Esophagus squamous epithelium (tissue), 5 donors: ENCODE measurements around the gene SLC35E3. TPM values are rescaled to one million over a fixed set of nuclear protein-coding genes. Genes with fewer than 3 reads are reported as not detected.

Experiments used
- DNase-seq: peaks from one replicate; lab custom pipeline; 2025; lab: John Stamatoyannopoulos, UW
- H3K27ac ChIP-seq, 4 donors: fragments of 200-600 bp; sonication (generic); one replicate each; pipeline ENCODE4 v1.5.1; 2016 to 2019; ENCODE audit warnings: mild to moderate bottlenecking in 1 of 4
- H3K27me3 ChIP-seq, 4 donors: fragments of 200-600 bp; sonication (generic); 1 replicate in 3 of 4; 2 replicates in 1 of 4; pipeline versions ENCODE4 v1.5.1 to v1.6.0; 2017 to 2021; ENCODE audit warnings: antibody characterized with exemption in 1 of 4
- H3K36me3 ChIP-seq, 3 donors: fragments of 200-600 bp; sonication (generic); one replicate each; pipeline ENCODE4 v1.5.1; 2016 to 2019
- H3K4me1 ChIP-seq, 3 donors: fragments of 200-600 bp; sonication (generic); one replicate each; pipeline ENCODE4 v1.5.1; 2017 to 2019
- H3K4me3 ChIP-seq, 4 donors: fragments of 200-600 bp; sonication (generic); 1 replicate in 3 of 4; 2 replicates in 1 of 4; pipeline ENCODE4 v1.5.1; 2016 to 2019; ENCODE audit warnings: mild to moderate bottlenecking in 2 of 4, moderate library complexity in 1 of 4
- H3K9me3 ChIP-seq, 3 donors: fragments of 200-600 bp; sonication (generic); one replicate each; pipeline ENCODE4 v1.5.1; 2016 to 2019
- POLR2A ChIP-seq, 4 donors: fragments of 450-650 bp; IDR thresholded peaks; one replicate each; pipeline ENCODE4 v1.6.1; 2017; ENCODE audit warnings: antibody characterized with exemption in 4 of 4, mild to moderate bottlenecking in 4 of 4, moderate library complexity in 3 of 4
- WGBS, 2 donors: methylation state at CpG; one replicate each; pipeline ENCODE4 v1.1.5; 2018; 5-methylcytosine and 5-hydroxymethylcytosine counted together
- intact Hi-C: fragments of 100-400 bp; cut with DNase I; formaldehyde crosslinking; loops from one replicate; pipeline ENCODE4 v1.15.0; 2022
- total RNA-seq, 4 donors: library from RNA; depleted of rRNA; stranded (reverse); fragments of >200 nt; gene quantifications; one replicate each; pipeline ENCODE4 v1.1.0, GENCODE V29; 2016
- TF ChIP-seq, protein P1 (sequence below), 6 experiments: fragments of 450-650 bp in 4 of 6; fragments of 200-600 bp in 2 of 6; sonication (generic) in 2 of 6; IDR thresholded peaks; one replicate each; pipeline ENCODE4 v1.5.1; 2016 to 2019; ENCODE audit warnings: antibody characterized with exemption in 6 of 6, mild to moderate bottlenecking in 4 of 6, moderate library complexity in 4 of 6
- donor health status: DM: yes; HTN: yes; CAD: no.

Gene SLC35E3
- total RNA-seq, 4 donors from 2014 or later = 2.2 to 8.5 (median 4.6) TPM

DNA sequence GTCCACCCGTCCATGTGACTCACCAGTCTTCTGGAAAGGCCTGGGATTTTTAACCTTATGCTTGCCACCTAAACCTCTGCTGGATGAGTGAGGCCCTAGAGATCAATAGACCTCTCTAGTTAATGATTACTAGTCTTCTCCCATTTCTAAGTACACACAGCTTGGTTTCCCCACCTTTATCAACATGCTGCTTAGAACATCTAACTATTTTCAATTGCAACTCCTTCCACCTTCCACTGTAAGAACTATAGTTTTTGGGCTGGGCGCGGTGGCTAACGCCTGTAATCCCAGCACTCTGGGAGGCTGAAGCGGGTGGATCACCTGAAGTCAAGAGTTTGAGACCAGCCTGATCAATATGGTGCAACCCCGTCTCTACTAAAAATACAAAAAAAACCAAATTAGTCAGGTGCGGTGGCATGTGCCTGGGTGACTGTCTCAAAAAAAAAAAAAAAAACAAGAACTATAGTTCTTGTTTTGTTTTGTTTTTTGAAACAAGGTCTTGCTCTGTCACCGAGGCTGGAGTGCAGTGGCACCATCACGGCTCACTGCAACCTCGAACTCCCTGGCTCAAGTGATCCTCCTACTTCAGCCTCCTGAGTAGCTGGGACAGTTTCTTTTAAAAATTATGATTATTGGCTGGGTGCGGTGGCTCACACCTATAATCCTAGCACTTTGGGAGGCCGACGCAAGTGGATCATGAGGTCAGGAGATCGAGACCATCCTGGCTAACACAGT, 43.3 kb downstream of the SLC35E3 start:
- no peak for TF ChIP-seq POLR2A (IDR thresholded peaks at IDR 0.05)
- TF ChIP-seq, protein P1, sequence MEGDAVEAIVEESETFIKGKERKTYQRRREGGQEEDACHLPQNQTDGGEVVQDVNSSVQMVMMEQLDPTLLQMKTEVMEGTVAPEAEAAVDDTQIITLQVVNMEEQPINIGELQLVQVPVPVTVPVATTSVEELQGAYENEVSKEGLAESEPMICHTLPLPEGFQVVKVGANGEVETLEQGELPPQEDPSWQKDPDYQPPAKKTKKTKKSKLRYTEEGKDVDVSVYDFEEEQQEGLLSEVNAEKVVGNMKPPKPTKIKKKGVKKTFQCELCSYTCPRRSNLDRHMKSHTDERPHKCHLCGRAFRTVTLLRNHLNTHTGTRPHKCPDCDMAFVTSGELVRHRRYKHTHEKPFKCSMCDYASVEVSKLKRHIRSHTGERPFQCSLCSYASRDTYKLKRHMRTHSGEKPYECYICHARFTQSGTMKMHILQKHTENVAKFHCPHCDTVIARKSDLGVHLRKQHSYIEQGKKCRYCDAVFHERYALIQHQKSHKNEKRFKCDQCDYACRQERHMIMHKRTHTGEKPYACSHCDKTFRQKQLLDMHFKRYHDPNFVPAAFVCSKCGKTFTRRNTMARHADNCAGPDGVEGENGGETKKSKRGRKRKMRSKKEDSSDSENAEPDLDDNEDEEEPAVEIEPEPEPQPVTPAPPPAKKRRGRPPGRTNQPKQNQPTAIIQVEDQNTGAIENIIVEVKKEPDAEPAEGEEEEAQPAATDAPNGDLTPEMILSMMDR (IDR thresholded peaks at IDR 0.05) = no peak
- no peak overlapping the region for H3K27ac ChIP-seq
- intact Hi-C loops = no loop called here
- no peaks in the 10 kb centered on the region for H3K9me3 ChIP-seq
- DNase-seq = no peak
- H3K36me3 ChIP-seq = no peaks in the 10 kb centered on the region
- H3K27me3 ChIP-seq = no peaks in the 10 kb centered on the region
- 91 to 96% methylated on average over 11 to 14 of the region's 14 CpGs for WGBS, 2 donors
- H3K4me3 ChIP-seq = no peak overlapping the region
- peaks cover 4 to 36% (median 30%) of the 10 kb centered on the region in 3 donors for H3K4me1 ChIP-seq

DNA sequence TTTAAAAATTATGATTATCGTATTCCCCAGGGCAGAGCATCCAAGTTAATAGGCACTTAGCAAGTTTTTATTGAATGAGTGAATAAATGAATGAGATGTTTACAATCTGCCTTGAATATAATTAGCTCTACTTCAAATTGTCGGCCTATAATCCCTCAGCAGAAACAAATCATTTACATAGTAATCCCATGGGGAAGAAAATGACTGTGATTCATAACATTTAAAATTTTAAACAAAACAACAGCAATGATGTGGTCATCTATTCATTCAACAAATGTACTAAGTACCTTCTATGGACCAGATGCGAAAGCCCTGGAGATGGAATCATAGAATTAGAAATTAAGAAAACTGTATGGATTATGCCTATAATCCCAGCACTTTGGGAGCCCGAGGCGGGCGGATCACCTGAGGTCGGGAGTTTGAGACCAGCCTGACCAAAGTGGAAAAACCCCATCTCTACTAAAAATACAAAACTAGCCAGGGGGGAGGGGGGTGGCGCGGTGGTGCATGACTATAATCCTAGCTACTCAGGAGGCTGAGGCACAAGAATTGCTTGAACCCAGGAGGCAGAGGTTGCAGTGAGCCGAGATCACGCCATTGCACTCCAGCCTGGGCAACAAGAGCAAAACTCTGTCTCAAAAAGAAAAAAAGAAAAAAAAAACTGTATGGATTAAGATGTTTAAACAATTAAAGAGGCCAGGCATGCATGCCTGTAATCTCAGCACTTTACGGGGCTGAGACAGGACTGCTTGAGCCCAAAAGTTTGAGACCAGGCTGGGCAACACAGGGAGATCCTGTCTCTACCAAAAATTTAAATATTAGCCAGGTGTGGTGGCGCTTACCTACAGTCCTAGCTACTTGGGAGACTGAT, 44.3 kb downstream of the SLC35E3 start:
- intact Hi-C loops = no loop called here
- 91 to 93% methylated on average over 12 to 13 of the region's 13 CpGs for WGBS, 2 donors
- no peak for DNase-seq
- no peaks in the 10 kb centered on the region for H3K27me3 ChIP-seq
- no peaks in the 10 kb centered on the region for H3K9me3 ChIP-seq
- peaks cover 4 to 32% (median 23%) of the 10 kb centered on the region in 3 donors for H3K4me1 ChIP-seq
- no peak overlapping the region for H3K27ac ChIP-seq
- TF ChIP-seq POLR2A (IDR thresholded peaks at IDR 0.05) = no peak
- TF ChIP-seq, protein P1 (IDR thresholded peaks at IDR 0.05) = no peak
- no peak overlapping the region for H3K4me3 ChIP-seq
- H3K36me3 ChIP-seq = no peaks in the 10 kb centered on the region

DNA sequence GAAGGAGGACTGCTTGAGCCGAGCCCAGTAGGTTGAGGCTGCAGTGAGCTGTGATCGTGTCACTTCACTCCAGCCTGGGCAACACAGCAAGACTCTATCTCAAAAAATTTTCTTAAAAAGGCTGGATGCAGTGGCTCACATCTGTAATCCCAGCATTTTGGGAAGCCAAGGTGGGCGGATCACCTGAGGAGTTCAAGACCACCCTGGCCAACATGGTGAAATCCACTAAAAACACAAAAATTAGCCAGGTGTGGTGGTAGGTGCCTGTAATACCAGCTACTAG, 44.9 kb downstream of the SLC35E3 start:
- no peaks in the 10 kb centered on the region for H3K36me3 ChIP-seq
- H3K27ac ChIP-seq = no peak overlapping the region
- no peak overlapping the region for H3K4me3 ChIP-seq
- H3K9me3 ChIP-seq = no peaks in the 10 kb centered on the region
- TF ChIP-seq, protein P1 (IDR thresholded peaks at IDR 0.05) = no peak
- no peak for TF ChIP-seq POLR2A (IDR thresholded peaks at IDR 0.05)
- peaks cover 4 to 26% (median 18%) of the 10 kb centered on the region in 3 donors for H3K4me1 ChIP-seq
- WGBS, 2 donors = 67 to 95% methylated on average over 2 to 3 of the region's 3 CpGs
- intact Hi-C loops = no loop called here
- H3K27me3 ChIP-seq = no peaks in the 10 kb centered on the region
- no peak for DNase-seq

DNA sequence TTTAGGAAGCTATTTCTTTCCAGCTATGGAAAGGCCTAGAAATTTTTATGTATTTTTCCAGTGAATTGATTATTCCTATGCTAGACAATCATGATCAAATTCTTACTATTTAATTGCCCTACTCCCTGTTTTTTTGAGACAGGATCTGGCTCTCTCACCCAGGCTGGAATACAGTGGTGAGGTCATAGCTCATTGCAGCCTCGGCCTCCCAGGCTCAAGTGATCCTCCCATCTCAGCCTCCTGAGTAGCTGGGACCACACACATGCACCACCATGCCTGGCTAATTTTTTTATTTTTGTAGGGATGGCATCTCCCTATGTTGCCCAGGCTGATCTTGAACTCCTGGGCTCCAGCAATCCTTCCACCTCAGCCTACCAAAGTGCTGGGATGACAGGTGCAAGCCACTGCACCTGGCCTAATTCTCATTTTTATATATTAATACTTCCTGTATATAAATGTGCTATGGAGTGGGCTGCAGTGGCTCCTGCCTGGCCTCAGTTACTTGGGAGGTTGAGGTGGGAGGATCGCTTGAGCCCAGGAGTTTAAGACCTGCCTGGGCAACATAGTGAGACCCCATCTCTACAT, 46.0 kb downstream of the SLC35E3 start:
- no peaks in the 10 kb centered on the region for H3K27me3 ChIP-seq
- WGBS, 2 donors = 88 to 95% methylated on average over 2 of the region's 2 CpGs
- TF ChIP-seq, protein P1 (IDR thresholded peaks at IDR 0.05) = no peak
- TF ChIP-seq POLR2A (IDR thresholded peaks at IDR 0.05) = no peak
- DNase-seq = no peak
- H3K27ac ChIP-seq = no peak overlapping the region
- H3K4me1 ChIP-seq = peaks cover 2 to 15% (median 8%) of the 10 kb centered on the region in 3 donors
- no peak overlapping the region for H3K4me3 ChIP-seq
- no peaks in the 10 kb centered on the region for H3K9me3 ChIP-seq
- intact Hi-C loops = no loop called here
- no peaks in the 10 kb centered on the region for H3K36me3 ChIP-seq

DNA sequence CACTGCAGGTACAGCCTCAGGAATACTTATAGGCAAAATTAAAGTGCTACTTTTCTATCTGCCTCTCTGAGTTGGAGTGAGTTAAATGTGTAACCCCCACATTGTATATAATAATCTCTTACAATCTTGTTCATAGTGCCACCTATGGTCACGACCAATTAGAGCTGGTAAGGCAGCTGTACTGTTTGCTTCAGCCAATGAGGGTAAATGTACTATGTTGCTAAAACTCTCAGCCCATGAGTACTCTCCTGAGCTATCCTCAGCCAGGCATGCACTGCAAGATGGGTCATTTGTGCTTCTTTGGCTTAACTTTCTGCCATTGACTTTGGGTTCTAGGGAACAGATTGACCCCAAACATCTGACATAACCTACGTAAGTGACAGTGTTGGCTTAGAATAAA, 47.0 kb downstream of the SLC35E3 start:
- DNase-seq = no peak
- Histone ChIP-seq H3K4me1 (peaks cover 0 to 6% (median 2%) of the 10 kb centered on the region in 3 donors), H3K36me3 (no peaks in the 10 kb centered on the region), H3K27me3 (no peaks in the 10 kb centered on the region), H3K4me3 (no peak overlapping the region), H3K9me3 (no peaks in the 10 kb centered on the region), H3K27ac (no peak overlapping the region)
- no peak for TF ChIP-seq POLR2A (IDR thresholded peaks at IDR 0.05)
- TF ChIP-seq, protein P1 (IDR thresholded peaks at IDR 0.05) = no peak
- intact Hi-C loops = no loop called here
- 82 to 84% methylated on average over 2 of the region's 2 CpGs for WGBS, 2 donors
